Breast epithelium (tissue), 4 donors: ENCODE data around the gene ECE1. TPM values are rescaled to one million over a fixed set of nuclear protein-coding genes. Genes with fewer than 3 reads are reported as not detected.
"Not testable (repeated sequence)": the region's sequence is repeated elsewhere in the genome, so short reads cannot be mapped to it uniquely, and the experiment has no call there.

Experiments
- DNase-seq, 2 donors: peaks; one replicate each; pipeline ENCODE4 v3.0.0-alpha.2; 2019; ENCODE audit warnings: low spot score in 2 of 2
- H3K27ac ChIP-seq, 2 donors: fragments of 200-600 bp; sonication (generic) in 1 of 2; one replicate each; pipeline ENCODE4 v1.5.1; 2016 to 2019; ENCODE audit warnings: mild to moderate bottlenecking in 1 of 2
- H3K27me3 ChIP-seq, 2 donors: fragments of 200-600 bp; sonication (generic) in 1 of 2; one replicate each; pipeline versions ENCODE4 v1.5.1 to v1.6.0; 2017 to 2019; ENCODE audit warnings: control low read depth in 1 of 2, mild to moderate bottlenecking in 1 of 2
- H3K36me3 ChIP-seq: fragments of 200-600 bp; one replicate; pipeline ENCODE4 v1.5.1; 2019
- H3K4me1 ChIP-seq, 2 donors: fragments of 200-600 bp; sonication (generic); one replicate each; pipeline ENCODE4 v1.5.1; 2016 to 2019; ENCODE audit warnings: control low read depth in 1 of 2
- H3K4me3 ChIP-seq, 3 donors: fragments of 200-600 bp; sonication (generic); 1 replicate in 2 of 3; 2 replicates in 1 of 3; pipeline ENCODE4 v1.5.1; 2016 to 2019; ENCODE audit warnings: mild to moderate bottlenecking in 3 of 3, moderate library complexity in 2 of 3
- H3K9me3 ChIP-seq, 2 donors: fragments of 200-600 bp; sonication (generic) in 1 of 2; one replicate each; pipeline ENCODE4 v1.5.1; 2016 to 2019; ENCODE audit warnings: control low read depth in 1 of 2
- POLR2A ChIP-seq: fragments of 450-650 bp; IDR thresholded peaks from one replicate; pipeline ENCODE4 v1.6.1; 2016; ENCODE audit warnings: antibody characterized with exemption, mild to moderate bottlenecking, moderate library complexity
- POLR2AphosphoS5 ChIP-seq, 3 donors: sonication (generic); formaldehyde crosslinking; IDR thresholded peaks; one replicate each; pipeline ENCODE4 v1.6.1; 2017; ENCODE audit warnings: antibody characterized with exemption in 3 of 3
- intact Hi-C: fragments of 100-400 bp; cut with DNase I; formaldehyde crosslinking; loops from one replicate; pipeline ENCODE4 v1.15.1; 2023; ENCODE audit warnings: low total_unique reads
- total RNA-seq, 3 donors: library from RNA; depleted of rRNA; stranded (reverse); fragments of >200 nt; gene quantifications; one replicate each; pipeline ENCODE4 v1.1.0, GENCODE V29; 2016
- TF ChIP-seq, protein P1 (sequence below), 3 donors: fragments of 450-650 bp; IDR thresholded peaks; one replicate each; pipeline ENCODE4 v1.5.1; 2016 to 2017; ENCODE audit warnings: antibody characterized with exemption in 3 of 3, mild to moderate bottlenecking in 3 of 3, moderate library complexity in 3 of 3

ECE1 gene
- total RNA-seq, 3 donors from 2014 or later = 62.6 to 121 (median 112) TPM

DNA sequence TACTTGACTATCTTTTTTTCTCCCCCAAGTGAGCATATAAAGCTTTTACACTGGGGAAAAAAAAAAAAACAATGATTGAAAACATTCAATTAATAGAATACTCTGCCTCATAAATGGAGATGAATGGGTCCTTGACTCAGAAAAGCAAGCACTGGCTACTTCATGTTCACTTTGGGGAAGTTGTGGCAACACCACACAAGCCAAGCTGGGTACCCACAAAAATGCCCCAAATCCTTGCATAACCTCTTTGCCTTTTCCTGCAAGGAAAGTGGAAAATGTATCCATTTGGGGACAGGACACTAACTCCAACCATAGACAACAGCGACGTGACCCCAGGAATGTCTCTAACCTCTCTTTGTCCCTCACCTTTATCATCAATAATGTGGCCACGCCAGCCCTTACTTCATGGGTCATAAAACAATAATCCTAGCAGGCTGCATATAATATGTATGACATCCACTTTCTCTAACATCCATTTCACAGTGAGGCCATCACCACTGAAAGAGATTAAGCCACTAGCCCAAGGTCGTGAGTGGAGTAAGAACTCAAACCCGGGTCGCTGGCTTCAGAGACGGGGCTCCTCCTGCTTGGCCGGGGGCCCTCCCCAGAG, 2.3 kb downstream of the ECE1 start:
- intact Hi-C loops = no loop called here
- H3K4me3 ChIP-seq = no peak overlapping the region
- H3K27ac ChIP-seq = peak overlapping the region in 1 of 2 donors; percentile 83
- no peak for DNase-seq
- no peak for TF ChIP-seq POLR2A
- no peak for TF ChIP-seq POLR2AphosphoS5 (IDR thresholded peaks at IDR 0.05)
- TF ChIP-seq, protein P1, sequence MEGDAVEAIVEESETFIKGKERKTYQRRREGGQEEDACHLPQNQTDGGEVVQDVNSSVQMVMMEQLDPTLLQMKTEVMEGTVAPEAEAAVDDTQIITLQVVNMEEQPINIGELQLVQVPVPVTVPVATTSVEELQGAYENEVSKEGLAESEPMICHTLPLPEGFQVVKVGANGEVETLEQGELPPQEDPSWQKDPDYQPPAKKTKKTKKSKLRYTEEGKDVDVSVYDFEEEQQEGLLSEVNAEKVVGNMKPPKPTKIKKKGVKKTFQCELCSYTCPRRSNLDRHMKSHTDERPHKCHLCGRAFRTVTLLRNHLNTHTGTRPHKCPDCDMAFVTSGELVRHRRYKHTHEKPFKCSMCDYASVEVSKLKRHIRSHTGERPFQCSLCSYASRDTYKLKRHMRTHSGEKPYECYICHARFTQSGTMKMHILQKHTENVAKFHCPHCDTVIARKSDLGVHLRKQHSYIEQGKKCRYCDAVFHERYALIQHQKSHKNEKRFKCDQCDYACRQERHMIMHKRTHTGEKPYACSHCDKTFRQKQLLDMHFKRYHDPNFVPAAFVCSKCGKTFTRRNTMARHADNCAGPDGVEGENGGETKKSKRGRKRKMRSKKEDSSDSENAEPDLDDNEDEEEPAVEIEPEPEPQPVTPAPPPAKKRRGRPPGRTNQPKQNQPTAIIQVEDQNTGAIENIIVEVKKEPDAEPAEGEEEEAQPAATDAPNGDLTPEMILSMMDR (IDR thresholded peaks at IDR 0.05) = no peak
- H3K9me3 ChIP-seq = no peaks in the 10 kb centered on the region
- peaks cover 3 to 20% of the 10 kb centered on the region in 2 donors for H3K4me1 ChIP-seq
- no peaks in the 10 kb centered on the region for H3K36me3 ChIP-seq
- H3K27me3 ChIP-seq = no peaks in the 10 kb centered on the region

DNA sequence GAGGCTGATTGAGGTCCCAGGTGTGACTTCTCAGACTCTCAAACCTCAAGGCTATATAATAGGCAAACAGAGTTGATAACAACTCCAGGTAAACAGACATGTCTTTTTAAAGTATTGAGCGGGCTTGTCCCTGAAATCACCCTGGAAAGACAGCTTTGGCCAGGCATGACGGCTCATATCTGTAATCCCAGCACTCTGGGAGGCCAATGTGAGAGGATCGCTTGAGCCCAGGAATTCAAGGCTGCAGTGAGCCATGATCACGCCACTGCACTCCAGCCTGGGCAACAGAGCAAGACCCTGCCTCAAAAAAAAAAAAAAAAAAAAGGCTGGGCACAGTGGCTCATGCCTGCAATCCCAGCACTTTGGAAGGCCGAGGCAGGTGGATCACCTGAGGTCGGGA, 4.9 kb downstream of the ECE1 start:
- H3K9me3 ChIP-seq, intact Hi-C loops, H3K36me3 ChIP-seq, DNase-seq, H3K4me3 ChIP-seq, H3K27me3 ChIP-seq: not testable (repeated sequence)
- peak overlapping the region; percentile 68 to 89 for H3K27ac ChIP-seq
- H3K4me1 ChIP-seq = peaks cover 3 to 10% of the 10 kb centered on the region in 2 donors

DNA sequence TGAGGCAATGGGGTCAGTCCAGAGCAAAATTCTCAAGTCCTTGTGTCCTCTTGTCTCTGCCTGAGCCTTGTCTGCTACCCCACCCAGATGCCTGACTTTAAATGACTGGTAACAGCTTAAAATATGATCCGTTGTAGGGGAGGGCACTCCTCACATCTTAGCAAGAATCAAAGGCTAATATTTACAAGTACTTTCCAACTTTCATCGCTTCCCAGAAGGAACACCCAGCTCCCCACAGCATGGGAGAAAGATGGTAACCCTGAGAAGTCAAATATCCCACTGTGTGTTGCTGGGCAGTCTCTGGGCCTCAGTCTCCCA, 5.2 kb downstream of the ECE1 start:
- Histone ChIP-seq H3K9me3 (no peaks in the 10 kb centered on the region), H3K36me3 (no peaks in the 10 kb centered on the region), H3K4me1 (peaks cover 3 to 10% of the 10 kb centered on the region in 2 donors), H3K27ac (peak overlapping the region; percentile 68 to 89), H3K27me3 (no peaks in the 10 kb centered on the region), H3K4me3 (no peak overlapping the region)
- intact Hi-C loops = no loop called here
- DNase-seq = no peak
- TF ChIP-seq, protein P1 (IDR thresholded peaks at IDR 0.05) = no peak
- TF ChIP-seq POLR2A (no peak), POLR2AphosphoS5 (IDR thresholded peaks at IDR 0.05) (no peak)

DNA sequence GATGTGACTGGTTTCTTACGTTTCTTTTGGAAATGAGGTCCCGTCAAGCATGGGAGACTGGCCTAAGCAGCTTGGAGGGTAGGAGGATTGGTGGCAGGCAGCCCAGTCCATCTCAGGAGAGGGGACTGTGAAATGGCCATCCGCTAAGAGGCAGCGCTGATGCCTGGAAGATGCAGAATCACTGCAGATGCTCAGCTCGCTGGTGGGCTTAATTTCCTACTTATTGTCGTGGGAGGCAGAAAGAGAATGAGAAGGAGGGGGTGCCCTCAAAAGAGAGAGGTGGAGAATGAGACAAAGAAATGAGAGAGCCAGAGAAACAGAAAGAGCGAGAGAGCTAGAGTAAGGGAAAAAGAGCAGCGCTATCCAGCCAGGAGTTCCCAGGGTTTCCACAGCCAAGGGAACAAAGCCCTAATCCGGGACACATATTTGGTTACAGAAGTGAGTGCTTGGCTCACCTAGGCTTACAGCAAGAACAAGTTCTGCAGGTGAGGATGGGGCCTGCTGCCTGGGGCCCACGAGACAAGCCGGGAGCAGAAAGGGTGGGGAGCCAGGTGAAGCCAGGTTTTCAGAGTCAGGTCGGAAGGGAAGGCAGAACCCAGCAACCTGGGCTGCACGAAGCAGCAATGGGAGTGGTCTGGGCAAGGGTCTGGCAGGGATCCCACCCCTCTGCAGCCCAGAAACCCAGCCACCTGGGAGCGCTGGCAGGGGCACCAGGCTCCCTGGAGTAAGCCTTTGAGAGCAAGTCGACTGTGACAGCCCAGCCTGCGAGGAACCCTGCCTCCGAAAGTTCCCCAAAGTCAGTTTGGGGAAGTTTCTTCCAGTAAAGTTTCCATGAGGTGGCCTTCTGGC, 5.8 kb downstream of the ECE1 start:
- no peak for DNase-seq
- peaks cover 5 to 10% of the 10 kb centered on the region in 2 donors for H3K4me1 ChIP-seq
- intact Hi-C loops = no loop called here

DNA sequence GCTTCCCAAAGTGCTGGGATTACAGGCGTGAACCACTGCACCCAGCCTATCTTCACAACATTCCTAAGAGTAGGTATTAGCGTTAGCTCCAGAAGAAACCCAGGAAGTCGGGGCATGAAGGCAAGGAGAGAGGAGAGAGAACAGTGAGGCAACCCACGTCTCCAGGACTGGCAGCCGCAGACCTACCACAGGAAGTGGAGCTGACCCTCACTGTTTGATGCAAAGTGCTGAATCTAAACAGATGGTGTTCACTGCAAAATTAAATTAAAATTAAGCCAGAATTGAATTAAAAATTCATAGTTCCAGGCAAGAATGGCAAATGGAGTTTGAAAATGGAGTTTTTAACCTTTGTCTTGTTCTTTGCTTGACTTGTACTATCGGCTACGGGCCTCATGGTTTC, 6.7 kb downstream of the ECE1 start:
- DNase-seq = no peak
- Histone ChIP-seq H3K4me3 (no peak overlapping the region), H3K36me3 (no peaks in the 10 kb centered on the region), H3K27me3 (no peaks in the 10 kb centered on the region), H3K9me3 (no peaks in the 10 kb centered on the region), H3K27ac (peak overlapping the region; percentile 68 to 89), H3K4me1 (peaks cover 2 to 7% of the 10 kb centered on the region in 2 donors)
- TF ChIP-seq, protein P1 (IDR thresholded peaks at IDR 0.05) = no peak
- no peak for TF ChIP-seq POLR2AphosphoS5 (IDR thresholded peaks at IDR 0.05)
- no peak for TF ChIP-seq POLR2A
- intact Hi-C loops = no loop called here

More for the DNA sequence above, 5.8 kb downstream of the ECE1 start:
- Histone ChIP-seq H3K27me3 (no peaks in the 10 kb centered on the region), H3K36me3 (no peaks in the 10 kb centered on the region), H3K4me3 (no peak overlapping the region), H3K27ac (peak overlapping the region; percentile 68 to 89), H3K9me3 (no peaks in the 10 kb centered on the region)
- TF ChIP-seq POLR2AphosphoS5 (IDR thresholded peaks at IDR 0.05) (no peak), POLR2A (no peak)
- TF ChIP-seq, protein P1 (IDR thresholded peaks at IDR 0.05) = no peak

DNA sequence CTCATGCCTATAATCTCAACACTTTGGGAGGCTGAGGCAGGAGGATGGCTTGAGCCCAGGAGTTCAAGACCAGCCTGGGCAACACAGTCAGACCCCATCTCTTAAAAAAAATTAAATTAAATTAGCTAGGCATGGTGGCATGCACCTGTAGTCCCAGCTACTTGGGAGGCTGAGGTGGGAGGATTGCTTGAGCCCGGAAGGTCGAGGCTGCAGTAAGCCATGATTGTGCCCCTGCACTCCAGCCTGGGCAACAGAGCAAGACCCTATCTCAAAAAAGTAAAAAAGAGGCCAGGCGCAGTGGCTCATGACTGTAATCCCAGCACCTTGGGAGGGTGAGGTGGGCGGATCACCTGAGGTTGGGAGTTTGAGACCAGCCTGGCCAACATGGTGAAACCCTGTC, 8.2 kb downstream of the ECE1 start:
- Histone ChIP-seq H3K4me1 (peaks cover 2 to 11% of the 10 kb centered on the region in 2 donors), H3K27ac (peak overlapping the region; percentile 81 to 86)
- H3K9me3 ChIP-seq, DNase-seq, H3K27me3 ChIP-seq, H3K36me3 ChIP-seq, intact Hi-C loops, H3K4me3 ChIP-seq: not testable (repeated sequence)
